NCI-H2227 (cell line): ENCODE measurements around the gene SPOPL.
"Not testable (repeated sequence)": the region's sequence is repeated elsewhere in the genome, so short reads cannot be mapped to it uniquely, and the experiment has no call there.

ENCODE experiments used
- DNase-seq: peaks from one replicate; lab custom pipeline; 2025; ENCODE audit not compliant: unreplicated experiment; lab: John Stamatoyannopoulos, UW

SPOPL gene

GRCh38 chr2:138523018-138523672, 21.6 kb downstream of the SPOPL start:
- DNase-seq, result not testable (repeated sequence)

- DNase-seq, result not testable (repeated sequence)
Measured at GRCh38 chr2:138523673-138524042, 22.1 kb downstream of the SPOPL start.

- not testable (repeated sequence) for DNase-seq
Measured at GRCh38 chr2:138524353-138524752, 22.8 kb downstream of the SPOPL start.

GRCh38 chr2:138531913-138532312, 30.3 kb downstream of the SPOPL start:
- DNase-seq, result no peak

GRCh38 chr2:138534791-138535190, 33.2 kb downstream of the SPOPL start:
- no peak for DNase-seq

- DNase-seq, result no peak
Measured at GRCh38 chr2:138536302-138536701, 34.7 kb downstream of the SPOPL start.

GRCh38 chr2:138536740-138537139, 35.2 kb downstream of the SPOPL start:
- DNase-seq, result no peak

GRCh38 chr2:138537170-138537915, 35.8 kb downstream of the SPOPL start:
- DNase-seq, result no peak

- not testable (repeated sequence) for DNase-seq
Measured at GRCh38 chr2:138544206-138544605, 42.6 kb downstream of the SPOPL start.

GRCh38 chr2:138548796-138549195, 47.2 kb downstream of the SPOPL start:
- DNase-seq, result no peak

- DNase-seq, result no peak
Measured at GRCh38 chr2:138550172-138550571, 48.6 kb downstream of the SPOPL start.

- DNase-seq, result no peak
Measured at GRCh38 chr2:138550670-138551287, 49.2 kb downstream of the SPOPL start.

- DNase-seq, result no peak
Measured at GRCh38 chr2:138554123-138554522, 52.6 kb downstream of the SPOPL start.

GRCh38 chr2:138559641-138560040, 58.1 kb downstream of the SPOPL start:
- no peak for DNase-seq

- DNase-seq, result no peak
Measured at GRCh38 chr2:138564586-138565229, 63.1 kb downstream of the SPOPL start.

- DNase-seq, result no peak
Measured at GRCh38 chr2:138565230-138565598, 63.6 kb downstream of the SPOPL start.

- DNase-seq, result no peak
Measured at GRCh38 chr2:138572318-138572717, 70.7 kb downstream of the SPOPL start.

- DNase-seq, result no peak
Measured at GRCh38 chr2:138577066-138577465, 75.5 kb downstream of the SPOPL start.

GRCh38 chr2:138579556-138579955, 78.0 kb downstream of the SPOPL start:
- no peak for DNase-seq

GRCh38 chr2:138581909-138582308, 80.3 kb downstream of the SPOPL start:
- DNase-seq, result no peak

- no peak for DNase-seq
Measured at GRCh38 chr2:138589663-138590062, 88.1 kb downstream of the SPOPL start.

- DNase-seq, result no peak
Measured at GRCh38 chr2:138596403-138596802, 94.8 kb downstream of the SPOPL start.
